Measurements from ENCODE around the gene ZNF236. TPM values are rescaled to one million over a fixed set of nuclear protein-coding genes. Genes with fewer than 3 reads are reported as not detected.

The ZNF236 gene
- total and polyA plus RNA-seq, 2 of the 13 experiments (the other 11 are each of a cell fraction or from before 2014, with no cell fraction given): 3.0 to 7.2 TPM

- no peaks in the 10 kb centered on the region for H3K79me2 ChIP-seq (ENCODE audit: insufficient read depth, low read length)
- no peak overlapping the region for H3K9ac ChIP-seq (ENCODE audit: insufficient read depth, low read depth, low read length)
- intact Hi-C loops (cut with micrococcal nuclease; ENCODE audit: unreplicated experiment) (no loop called here), in situ Hi-C loops (cut with HindIII; ENCODE audit: extremely low pct_ligation_motif_present, low pct_unique_long_range_greater_than_20kb) (no loop called here)
- no peak overlapping the region for H3K4me2 ChIP-seq (ENCODE audit: low read depth, low read length)
- H3K4me1 ChIP-seq (ENCODE audit: insufficient read depth, low read length): no peaks in the 10 kb centered on the region
- CTCF ChIA-PET (ENCODE audit: low intra/inter-chr PET ratio, low total read pairs): no interaction called here
- ATAC-seq (no peak), DNase-seq (ENCODE audit: low spot score) (no peak), FAIRE-seq (no peak)
- H3K4me3 ChIP-seq (replicated peaks in 1 of 3; ENCODE audit: insufficient read depth in 1 of 3, low read depth in 2 of 3, low read length in 3 of 3): no peak overlapping the region
- no peak overlapping the region for H2AFZ ChIP-seq (ENCODE audit: low read length)
- POLR2A ChIA-PET: no interaction called here
- no peak overlapping the region for H3K27ac ChIP-seq (ENCODE audit: extremely low read length, insufficient read depth, low read length)
- no peak for TF ChIP-seq MIER3 (CRISPR knock-in tag; IDR thresholded peaks at IDR 0.05; ENCODE audit: borderline replicate concordance)
- no peak for TF ChIP-seq NPAS2 (CRISPR knock-in tag; IDR thresholded peaks at IDR 0.05; ENCODE audit: borderline replicate concordance)
- TF ChIP-seq ZNF552 (CRISPR knock-in tag; IDR thresholded peaks at IDR 0.05; ENCODE audit: borderline replicate concordance): no peak
- TF ChIP-seq KAT8 (CRISPR knock-in tag; IDR thresholded peaks at IDR 0.05): no peak
- TF ChIP-seq RXRB (CRISPR knock-in tag; IDR thresholded peaks at IDR 0.05; ENCODE audit: borderline replicate concordance): no peak
- no peak for TF ChIP-seq RFX5 (IDR thresholded peaks at IDR 0.05; ENCODE audit: low read depth, low read length)
- BruUV-seq (replicated peaks): no TSS peak
- H4K20me1 ChIP-seq (ENCODE audit: insufficient read depth, low read length): no peaks in the 10 kb centered on the region
- peaks cover 6 to 20% of the 10 kb centered on the region in 2 experiments; a peak in 4 of 5 replicates for H3K36me3 ChIP-seq (replicated peaks in 1 of 2; ENCODE audit: control insufficient read depth in 1 of 2, insufficient read depth in 2 of 2, low read length in 2 of 2)
- H3K9me3 ChIP-seq (ENCODE audit: low read length): no peaks in the 10 kb centered on the region
- 96% methylated on average over 6 of the region's 12 CpGs for WGBS (ENCODE audit: low lambda C conversion rate)
- H3K27me3 ChIP-seq (ENCODE audit: control insufficient read depth in 1 of 2, insufficient read depth in 2 of 2, low read length in 2 of 2): no peaks in the 10 kb centered on the region
Measured at GRCh38 chr18:76938619-76939018, 116.3 kb downstream of the ZNF236 start.

GRCh38 chr18:76941284-76941683 lies 118.9 kb downstream of the ZNF236 start:
- in situ Hi-C loops (cut with HindIII; ENCODE audit: extremely low pct_ligation_motif_present, low pct_unique_long_range_greater_than_20kb) (no loop called here), intact Hi-C loops (cut with micrococcal nuclease; ENCODE audit: unreplicated experiment) (no loop called here)
- no peak for ATAC-seq
- Histone ChIP-seq H3K4me2 (ENCODE audit: low read depth, low read length) (no peak overlapping the region), H2AFZ (ENCODE audit: low read length) (no peak overlapping the region), H4K20me1 (ENCODE audit: insufficient read depth, low read length) (no peaks in the 10 kb centered on the region), H3K4me3 (replicated peaks in 1 of 3; ENCODE audit: insufficient read depth in 1 of 3, low read depth in 2 of 3, low read length in 3 of 3) (no peak overlapping the region), H3K4me1 (ENCODE audit: insufficient read depth, low read length) (no peaks in the 10 kb centered on the region), H3K27ac (ENCODE audit: extremely low read length, insufficient read depth, low read length) (no peak overlapping the region), H3K9ac (ENCODE audit: insufficient read depth, low read depth, low read length) (no peak overlapping the region), H3K79me2 (ENCODE audit: insufficient read depth, low read length) (no peaks in the 10 kb centered on the region), H3K36me3 (replicated peaks in 1 of 2; ENCODE audit: control insufficient read depth in 1 of 2, insufficient read depth in 2 of 2, low read length in 2 of 2) (peaks cover 6 to 13% of the 10 kb centered on the region in 2 experiments; a peak in 4 of 5 replicates), H3K27me3 (ENCODE audit: control insufficient read depth in 1 of 2, insufficient read depth in 2 of 2, low read length in 2 of 2) (no peaks in the 10 kb centered on the region), H3K9me3 (ENCODE audit: low read length) (no peaks in the 10 kb centered on the region)
- no peak for FAIRE-seq
- DNase-seq (ENCODE audit: low spot score): no peak
- ChIA-PET POLR2A (no interaction called here), CTCF (ENCODE audit: low intra/inter-chr PET ratio, low total read pairs) (no interaction called here)
- TF ChIP-seq RBFOX2 (IDR thresholded peaks at IDR 0.05; ENCODE audit: low read depth, low read length): no peak
- no peak for TF ChIP-seq ZFP82 (CRISPR knock-in tag; IDR thresholded peaks at IDR 0.05; ENCODE audit: borderline replicate concordance)
- 86% methylated on average over 9 of the region's 9 CpGs for WGBS (ENCODE audit: low lambda C conversion rate)
- BruUV-seq (replicated peaks): no TSS peak
